Thyroid gland (tissue), 4 donors: ENCODE data around the gene SEMA3A.

Experiments used
- CTCF ChIP-seq, 6 experiments: fragments of 200-600 bp in 3 of 6; fragments of 450-650 bp in 3 of 6; sonication (generic) in 3 of 6; IDR thresholded peaks; one replicate each; pipeline ENCODE4 v1.5.1; 2016 to 2019; ENCODE audit warnings: antibody characterized with exemption in 6 of 6, mild to moderate bottlenecking in 2 of 6, inconsistent platforms in 1 of 6, moderate library complexity in 1 of 6
- POLR2A ChIP-seq, 2 donors: fragments of 450-650 bp; IDR thresholded peaks; one replicate each; pipeline ENCODE4 v1.6.1; 2017; ENCODE audit warnings: antibody characterized with exemption in 2 of 2, mild to moderate bottlenecking in 2 of 2, moderate library complexity in 1 of 2

- TF ChIP-seq CTCF (IDR thresholded peaks at IDR 0.05), result no peak
- no peak for TF ChIP-seq POLR2A (IDR thresholded peaks at IDR 0.05)
These were observed 13.0 kb downstream of the SEMA3A start for GRCh38 chr7:84181628-84182027.
